ENCODE measurements around the gene COL26A1.

Gene COL26A1

DNA sequence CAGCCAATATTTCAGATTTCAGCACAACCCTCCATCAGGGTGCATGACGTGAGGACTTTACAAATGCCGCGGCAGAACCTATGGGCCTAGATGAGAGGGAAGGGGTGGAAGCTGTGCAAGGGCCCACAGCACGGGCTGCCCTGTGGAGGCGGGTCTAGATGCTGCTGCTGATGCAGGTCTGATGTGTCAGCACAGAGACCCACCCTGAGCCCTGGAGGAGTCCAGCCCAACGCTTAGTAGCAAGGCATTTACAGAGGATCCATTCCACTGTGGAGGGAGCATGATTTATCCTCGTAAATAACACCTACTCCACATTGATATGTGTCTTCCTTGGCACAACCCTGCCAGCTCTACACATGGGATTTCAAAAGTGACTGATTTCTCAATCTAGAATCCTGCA, 217.9 kb downstream of the COL26A1 start:
- no peak overlapping the region for H3K4me2 ChIP-seq (ENCODE audit: low read length, poor library complexity, severe bottlenecking)
- no peak overlapping the region for H3K23ac ChIP-seq (ENCODE audit: low read length in 2 of 2)
- H2BK15ac ChIP-seq (ENCODE audit: low read depth, poor library complexity, severe bottlenecking) = no peak overlapping the region
- DNase-seq = no peak
- no peak overlapping the region for H3K9ac ChIP-seq (ENCODE audit: low read length)
- no peak overlapping the region for H4K8ac ChIP-seq (ENCODE audit: low read length)
- no peak overlapping the region for H3K18ac ChIP-seq (ENCODE audit: low read depth in 1 of 2, low read length in 2 of 2)
- no peak overlapping the region for H3K4me3 ChIP-seq (ENCODE audit: insufficient read depth in 1 of 2, low read depth in 1 of 2, low read length in 2 of 2)
- WGBS = 86% methylated on average over 7 of the region's 7 CpGs
- no peak overlapping the region for H2AFZ ChIP-seq (ENCODE audit: low read depth, low read length)
- H3K27ac ChIP-seq (ENCODE audit: low read length, poor library complexity, severe bottlenecking) = no peak overlapping the region
- H2AK5ac ChIP-seq (ENCODE audit: low read length, severe bottlenecking) = no peak overlapping the region
- H2BK5ac ChIP-seq (ENCODE audit: low read depth, low read length, poor library complexity, severe bottlenecking) = no peak overlapping the region
- no peaks in the 10 kb centered on the region for H3K4me1 ChIP-seq (ENCODE audit: control insufficient read depth, insufficient read depth, low read depth, low read length)
- H3K36me3 ChIP-seq (ENCODE audit: control insufficient read depth in 1 of 2, insufficient read depth in 2 of 2, low read depth in 1 of 2, low read length in 2 of 2) = no peaks in the 10 kb centered on the region
- no peak overlapping the region for H3K4ac ChIP-seq (ENCODE audit: low read depth in 1 of 2, low read length in 2 of 2)
- H3K9me3 ChIP-seq (ENCODE audit: control insufficient read depth, low read length) = peaks cover 15% of the 10 kb centered on the region
- H4K91ac ChIP-seq (ENCODE audit: low read length) = no peak overlapping the region
- H3K27me3 ChIP-seq (ENCODE audit: control insufficient read depth in 1 of 2, insufficient read depth in 1 of 2, low read length in 2 of 2) = peaks cover 0 to 40% of the 10 kb centered on the region in 2 experiments
- no peaks in the 10 kb centered on the region for H3K79me1 ChIP-seq (replicated peaks; ENCODE audit: low read length, poor library complexity, severe bottlenecking)
- no peak overlapping the region for H3K14ac ChIP-seq (ENCODE audit: low read length in 2 of 2)
- H2BK120ac ChIP-seq (ENCODE audit: low read depth, low read length) = no peak overlapping the region
- no peak overlapping the region for H2BK12ac ChIP-seq (ENCODE audit: low read length in 2 of 2)

GRCh38 chr7:101581891-101582290, 219.2 kb downstream of the COL26A1 start:
- no peak overlapping the region for H3K4me2 ChIP-seq (ENCODE audit: low read length, poor library complexity, severe bottlenecking)
- H2AK5ac ChIP-seq (ENCODE audit: low read length, severe bottlenecking) = no peak overlapping the region
- no peak overlapping the region for H2BK120ac ChIP-seq (ENCODE audit: low read depth, low read length)
- no peak overlapping the region for H4K91ac ChIP-seq (ENCODE audit: low read length)
- no peak overlapping the region for H3K4me3 ChIP-seq (ENCODE audit: insufficient read depth in 1 of 2, low read depth in 1 of 2, low read length in 2 of 2)
- no peak overlapping the region for H2BK12ac ChIP-seq (ENCODE audit: low read length in 2 of 2)
- H3K79me1 ChIP-seq (replicated peaks; ENCODE audit: low read length, poor library complexity, severe bottlenecking) = no peaks in the 10 kb centered on the region
- H3K4me1 ChIP-seq (ENCODE audit: control insufficient read depth, insufficient read depth, low read depth, low read length) = no peaks in the 10 kb centered on the region
- peaks cover 3 to 50% of the 10 kb centered on the region in 2 experiments for H3K27me3 ChIP-seq (ENCODE audit: control insufficient read depth in 1 of 2, insufficient read depth in 1 of 2, low read length in 2 of 2)
- H3K14ac ChIP-seq (ENCODE audit: low read length in 2 of 2) = no peak overlapping the region
- no peak overlapping the region for H3K4ac ChIP-seq (ENCODE audit: low read depth in 1 of 2, low read length in 2 of 2)
- no peak overlapping the region for H3K27ac ChIP-seq (ENCODE audit: low read length, poor library complexity, severe bottlenecking)
- WGBS = 81% methylated on average over 10 of the region's 10 CpGs
- H3K36me3 ChIP-seq (ENCODE audit: control insufficient read depth in 1 of 2, insufficient read depth in 2 of 2, low read depth in 1 of 2, low read length in 2 of 2) = peaks cover 0 to 3% of the 10 kb centered on the region in 2 experiments
- DNase-seq = no peak
- H4K8ac ChIP-seq (ENCODE audit: low read length) = no peak overlapping the region
- H2BK5ac ChIP-seq (ENCODE audit: low read depth, low read length, poor library complexity, severe bottlenecking) = no peak overlapping the region
- H3K9ac ChIP-seq (ENCODE audit: low read length) = no peak overlapping the region
- peaks cover 11% of the 10 kb centered on the region for H3K9me3 ChIP-seq (ENCODE audit: control insufficient read depth, low read length)
- no peak overlapping the region for H3K23ac ChIP-seq (ENCODE audit: low read length in 2 of 2)
- H2BK15ac ChIP-seq (ENCODE audit: low read depth, poor library complexity, severe bottlenecking) = no peak overlapping the region
- no peak overlapping the region for H3K18ac ChIP-seq (ENCODE audit: low read depth in 1 of 2, low read length in 2 of 2)
- no peak overlapping the region for H2AFZ ChIP-seq (ENCODE audit: low read depth, low read length)

DNA sequence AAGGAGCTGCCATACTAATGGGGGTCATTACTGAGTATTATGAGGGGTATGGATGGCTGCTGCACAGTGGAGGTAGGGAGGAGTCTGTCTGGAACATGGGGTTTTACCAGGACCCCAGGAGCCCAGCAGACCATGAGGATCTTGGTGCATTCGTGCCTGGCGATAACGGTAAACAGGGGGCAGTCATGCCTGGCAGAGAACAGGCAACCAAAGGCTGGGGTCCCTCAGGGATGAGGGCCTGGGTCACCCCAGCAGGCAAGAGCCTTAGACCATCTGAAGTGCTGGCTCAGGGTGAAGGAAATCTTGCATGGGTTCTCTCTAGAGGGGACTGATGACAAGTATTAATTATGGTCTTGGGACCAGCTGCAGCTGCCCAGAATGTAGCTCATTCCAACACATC, 220.3 kb downstream of the COL26A1 start:
- Histone ChIP-seq H4K8ac (ENCODE audit: low read length) (no peak overlapping the region), H3K4me1 (ENCODE audit: control insufficient read depth, insufficient read depth, low read depth, low read length) (no peaks in the 10 kb centered on the region), H3K27ac (ENCODE audit: low read length, poor library complexity, severe bottlenecking) (no peak overlapping the region), H3K18ac (ENCODE audit: low read depth in 1 of 2, low read length in 2 of 2) (no peak overlapping the region), H2BK12ac (ENCODE audit: low read length in 2 of 2) (no peak overlapping the region), H3K9ac (ENCODE audit: low read length) (no peak overlapping the region), H3K79me1 (replicated peaks; ENCODE audit: low read length, poor library complexity, severe bottlenecking) (no peaks in the 10 kb centered on the region), H3K4ac (ENCODE audit: low read depth in 1 of 2, low read length in 2 of 2) (no peak overlapping the region), H3K4me2 (ENCODE audit: low read length, poor library complexity, severe bottlenecking) (no peak overlapping the region), H2BK5ac (ENCODE audit: low read depth, low read length, poor library complexity, severe bottlenecking) (no peak overlapping the region), H3K36me3 (ENCODE audit: control insufficient read depth in 1 of 2, insufficient read depth in 2 of 2, low read depth in 1 of 2, low read length in 2 of 2) (peaks cover 0 to 3% of the 10 kb centered on the region in 2 experiments), H2BK120ac (ENCODE audit: low read depth, low read length) (no peak overlapping the region), H3K23ac (ENCODE audit: low read length in 2 of 2) (no peak overlapping the region), H2AFZ (ENCODE audit: low read depth, low read length) (no peak overlapping the region), H3K4me3 (ENCODE audit: insufficient read depth in 1 of 2, low read depth in 1 of 2, low read length in 2 of 2) (no peak overlapping the region), H3K14ac (ENCODE audit: low read length in 2 of 2) (no peak overlapping the region), H4K91ac (ENCODE audit: low read length) (no peak overlapping the region), H3K27me3 (ENCODE audit: control insufficient read depth in 1 of 2, insufficient read depth in 1 of 2, low read length in 2 of 2) (peaks cover 3 to 57% of the 10 kb centered on the region in 2 experiments), H2BK15ac (ENCODE audit: low read depth, poor library complexity, severe bottlenecking) (no peak overlapping the region), H3K9me3 (ENCODE audit: control insufficient read depth, low read length) (peaks cover 7% of the 10 kb centered on the region), H2AK5ac (ENCODE audit: low read length, severe bottlenecking) (no peak overlapping the region)
- 98% methylated on average over 3 of the region's 3 CpGs for WGBS
- DNase-seq = no peak

- no peak overlapping the region for H3K9ac ChIP-seq (ENCODE audit: low read length)
- no peak overlapping the region for H2BK12ac ChIP-seq (ENCODE audit: low read length in 2 of 2)
- H4K91ac ChIP-seq (ENCODE audit: low read length) = no peak overlapping the region
- H2AFZ ChIP-seq (ENCODE audit: low read depth, low read length) = no peak overlapping the region
- H3K36me3 ChIP-seq (ENCODE audit: control insufficient read depth in 1 of 2, insufficient read depth in 2 of 2, low read depth in 1 of 2, low read length in 2 of 2) = peaks cover 0 to 3% of the 10 kb centered on the region in 2 experiments
- H3K79me1 ChIP-seq (replicated peaks; ENCODE audit: low read length, poor library complexity, severe bottlenecking) = no peaks in the 10 kb centered on the region
- H3K23ac ChIP-seq (ENCODE audit: low read length in 2 of 2) = no peak overlapping the region
- H3K4me2 ChIP-seq (ENCODE audit: low read length, poor library complexity, severe bottlenecking) = no peak overlapping the region
- peaks cover 7% of the 10 kb centered on the region for H3K9me3 ChIP-seq (ENCODE audit: control insufficient read depth, low read length)
- WGBS = 65% methylated on average over 18 of the region's 18 CpGs
- H2BK120ac ChIP-seq (ENCODE audit: low read depth, low read length) = no peak overlapping the region
- no peak overlapping the region for H2BK5ac ChIP-seq (ENCODE audit: low read depth, low read length, poor library complexity, severe bottlenecking)
- H2AK5ac ChIP-seq (ENCODE audit: low read length, severe bottlenecking) = no peak overlapping the region
- H3K18ac ChIP-seq (ENCODE audit: low read depth in 1 of 2, low read length in 2 of 2) = no peak overlapping the region
- no peak overlapping the region for H3K4me3 ChIP-seq (ENCODE audit: insufficient read depth in 1 of 2, low read depth in 1 of 2, low read length in 2 of 2)
- H2BK15ac ChIP-seq (ENCODE audit: low read depth, poor library complexity, severe bottlenecking) = no peak overlapping the region
- H3K4ac ChIP-seq (ENCODE audit: low read depth in 1 of 2, low read length in 2 of 2) = no peak overlapping the region
- H3K4me1 ChIP-seq (ENCODE audit: control insufficient read depth, insufficient read depth, low read depth, low read length) = peaks cover 1% of the 10 kb centered on the region
- no peak for DNase-seq
- no peak overlapping the region for H4K8ac ChIP-seq (ENCODE audit: low read length)
- no peak overlapping the region for H3K14ac ChIP-seq (ENCODE audit: low read length in 2 of 2)
- peaks cover 3 to 43% of the 10 kb centered on the region in 2 experiments for H3K27me3 ChIP-seq (ENCODE audit: control insufficient read depth in 1 of 2, insufficient read depth in 1 of 2, low read length in 2 of 2)
- no peak overlapping the region for H3K27ac ChIP-seq (ENCODE audit: low read length, poor library complexity, severe bottlenecking)
Measured at GRCh38 chr7:101586078-101586905, 223.6 kb downstream of the COL26A1 start.

All from mesenchymal stem cell (in vitro differentiated cells and primary cell).